HG02763 (cell line): Measurements from ENCODE around the gene NCKAP5.

Experiments used
- ATAC-seq: cut with Tn5 transposase; IDR thresholded peaks from one replicate; pipeline ENCODE4 v1.9.1; 2021; ENCODE audit warnings: mild to moderate bottlenecking, moderate library complexity; ENCODE audit not compliant: unreplicated experiment

The NCKAP5 gene

DNA sequence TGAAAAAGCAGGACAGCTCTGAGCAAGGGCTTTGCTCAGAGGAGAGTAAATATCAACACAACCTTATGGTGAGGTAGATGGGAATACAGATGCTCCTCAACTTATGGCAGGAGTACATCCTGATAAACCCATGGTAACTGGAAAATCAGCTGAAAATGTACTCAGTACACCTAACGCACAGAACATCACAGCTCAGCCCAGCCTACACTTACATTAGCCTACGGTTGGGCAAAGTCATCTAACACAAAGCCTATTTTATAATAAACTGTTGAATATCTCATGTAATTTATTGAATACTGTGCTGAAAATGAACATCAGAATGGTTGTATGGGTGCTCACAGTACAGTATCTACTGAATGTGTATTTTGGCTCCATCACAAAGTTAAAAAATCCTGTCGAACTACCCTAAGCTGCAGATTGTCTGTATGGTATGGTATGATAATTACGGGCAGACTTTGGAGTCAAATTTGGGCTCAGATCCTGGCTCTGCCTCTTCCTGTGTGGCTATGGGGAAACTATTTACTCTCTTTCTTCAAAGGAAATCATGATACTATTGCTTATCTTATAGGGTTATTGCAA lies 778.0 kb downstream of the NCKAP5 start:
- ATAC-seq: no peak

DNA sequence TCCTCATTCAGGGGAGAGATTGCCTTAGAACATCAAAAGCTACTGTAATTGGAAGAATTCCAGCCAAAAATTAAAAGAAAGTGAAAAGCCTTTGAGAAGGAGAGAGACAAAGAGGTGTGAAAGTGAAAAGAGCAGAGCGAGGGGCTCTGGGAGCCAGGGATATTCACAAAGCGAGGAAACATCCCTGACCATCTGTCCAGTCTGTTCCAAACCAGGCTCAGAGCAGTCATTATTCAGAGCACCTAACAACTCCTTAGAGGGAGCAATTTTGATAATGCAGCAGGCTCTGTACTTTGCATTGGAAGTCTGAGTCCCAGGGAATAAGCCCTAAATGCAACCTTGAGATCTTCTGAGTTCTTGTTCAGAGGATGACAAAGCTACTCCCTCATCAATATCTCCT lies 779.2 kb downstream of the NCKAP5 start:
- no peak for ATAC-seq

DNA sequence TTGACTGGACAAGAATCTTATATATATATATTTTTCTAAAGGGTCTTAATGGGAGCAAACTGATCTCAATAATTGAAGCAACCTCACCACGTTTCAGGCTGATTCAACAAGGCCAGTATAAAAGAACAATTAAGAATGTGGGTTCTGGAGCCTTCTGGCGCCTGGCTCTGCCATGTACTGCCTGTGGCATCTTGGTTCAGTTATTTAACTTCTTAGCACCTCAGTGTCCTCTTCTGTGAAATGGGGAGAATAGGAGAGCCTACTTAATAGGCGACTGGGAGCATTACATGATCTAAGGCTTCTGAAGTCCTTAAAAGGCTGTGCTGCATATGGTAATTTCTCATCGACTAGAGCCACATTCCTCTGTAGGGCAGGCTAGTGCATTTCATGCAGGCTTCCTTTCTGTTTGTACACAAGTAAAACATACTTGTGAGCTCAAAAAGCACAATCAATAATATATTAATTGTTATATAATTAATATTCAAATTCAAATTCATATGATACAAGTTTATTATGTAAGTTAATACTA lies 779.9 kb downstream of the NCKAP5 start:
- no peak for ATAC-seq

- no peak for ATAC-seq
Observed at GRCh38 chr2:132783883-132784282, 784.4 kb downstream of the NCKAP5 start.

DNA sequence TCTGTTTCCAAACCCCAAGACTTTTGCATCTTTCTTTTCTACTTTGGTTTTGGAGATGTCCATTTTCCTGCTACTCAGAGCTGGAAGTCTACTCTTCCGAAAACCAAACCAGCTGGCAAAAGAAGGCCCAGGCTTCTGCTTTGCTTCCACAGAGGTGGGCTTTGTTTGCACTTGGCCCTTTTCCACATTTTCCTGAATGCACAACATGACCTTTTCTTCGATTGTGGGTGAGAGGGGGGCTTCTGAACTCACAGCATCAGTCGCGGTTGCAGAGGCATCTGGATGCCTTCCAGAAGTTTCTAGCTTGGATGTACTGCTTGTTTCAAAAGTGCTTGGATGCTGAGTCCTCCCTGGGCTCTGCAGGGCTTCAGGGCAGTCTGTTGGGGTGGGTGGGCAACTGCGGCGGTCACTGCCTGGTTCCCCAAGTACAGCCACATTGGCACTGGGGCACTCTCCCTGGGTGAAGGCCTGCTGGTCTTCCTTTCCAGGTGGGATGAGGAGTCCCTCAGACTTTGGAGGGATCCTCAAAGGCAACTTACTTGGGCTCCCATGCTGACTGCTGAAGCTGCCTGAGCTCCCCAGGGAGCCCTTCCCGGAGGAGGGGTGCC lies 786.0 kb downstream of the NCKAP5 start:
- ATAC-seq: no peak

DNA sequence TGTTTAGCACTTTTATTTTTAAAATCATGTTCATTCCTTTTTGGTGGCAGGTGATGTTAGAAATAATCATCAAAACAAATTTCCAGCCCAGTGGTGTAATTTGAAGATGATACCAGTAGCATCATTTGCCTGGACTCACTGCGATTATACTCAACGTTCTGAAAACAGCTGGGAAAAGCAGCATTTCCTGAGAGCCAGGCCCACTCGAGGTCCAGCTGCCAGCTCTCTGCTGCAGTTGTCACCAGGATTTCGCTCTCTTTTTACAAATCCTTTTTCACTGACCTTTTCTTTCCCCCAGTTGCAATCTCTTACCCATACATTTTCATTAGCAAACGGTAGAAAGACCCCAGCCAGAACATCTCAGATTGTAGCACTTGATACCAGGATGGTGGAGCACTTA lies 787.6 kb downstream of the NCKAP5 start:
- no peak for ATAC-seq

DNA sequence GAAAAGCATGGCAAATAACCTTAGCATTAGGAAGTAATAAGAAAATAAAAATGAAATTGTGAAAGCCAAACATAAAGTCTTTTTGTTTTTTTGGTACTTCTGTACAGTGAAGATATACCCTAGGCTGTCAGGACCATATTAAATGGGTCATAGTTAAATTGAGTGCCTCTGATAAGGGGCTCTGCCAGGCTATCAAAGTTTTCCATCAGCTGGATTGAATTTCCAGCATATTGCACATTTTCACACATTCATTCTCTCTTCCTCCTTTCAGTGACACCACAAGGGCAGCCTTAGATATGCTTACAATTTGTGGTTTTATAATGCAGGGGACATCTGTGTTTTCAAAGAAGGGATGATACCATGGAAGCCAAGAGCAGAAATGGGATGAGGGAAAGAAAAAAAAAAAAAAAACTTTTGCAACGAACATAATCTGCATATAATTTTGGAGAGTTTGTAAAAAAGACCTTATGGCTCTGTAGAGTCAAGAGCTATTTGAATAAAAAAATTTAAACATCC lies 789.0 kb downstream of the NCKAP5 start:
- ATAC-seq: no peak

- ATAC-seq: no peak
Observed at GRCh38 chr2:132776287-132776686, 792.0 kb downstream of the NCKAP5 start.

DNA sequence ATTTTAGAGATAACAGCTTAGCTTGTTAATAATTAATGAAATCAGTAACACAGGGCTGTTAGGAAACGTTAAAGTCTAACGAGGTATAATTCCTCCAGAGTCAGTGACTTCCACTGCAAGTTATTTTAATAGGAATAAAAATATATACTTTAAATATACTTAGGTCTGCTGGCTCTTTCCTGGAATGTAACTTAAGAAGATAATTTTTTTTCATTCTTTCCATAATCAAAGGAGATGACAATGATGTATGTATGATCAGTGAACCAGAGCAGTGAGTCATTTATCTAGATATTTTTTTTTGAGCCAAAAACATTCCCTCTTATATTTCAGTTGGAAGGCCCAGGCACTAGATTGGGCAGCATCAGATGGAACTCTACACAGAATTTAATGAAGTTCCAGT lies 794.1 kb downstream of the NCKAP5 start:
- ATAC-seq: no peak

DNA sequence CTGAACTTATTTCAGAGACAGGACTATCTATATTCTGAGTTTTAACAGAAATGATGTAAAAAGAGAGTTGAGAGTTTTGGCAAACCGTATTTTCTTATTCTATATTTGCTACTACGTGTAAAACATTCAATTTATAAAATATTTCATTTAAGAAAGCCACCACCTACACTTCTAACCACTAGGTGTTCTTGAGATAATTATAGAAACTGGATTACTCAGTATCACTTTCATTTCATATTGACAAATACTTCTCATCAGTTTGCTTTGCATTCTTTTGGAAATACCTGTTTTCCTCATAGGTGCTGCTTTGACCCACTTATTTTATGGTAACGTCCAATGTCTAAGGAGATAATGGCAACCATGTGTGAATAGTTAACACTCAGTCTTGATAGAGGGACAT lies 794.9 kb downstream of the NCKAP5 start:
- ATAC-seq: no peak

DNA sequence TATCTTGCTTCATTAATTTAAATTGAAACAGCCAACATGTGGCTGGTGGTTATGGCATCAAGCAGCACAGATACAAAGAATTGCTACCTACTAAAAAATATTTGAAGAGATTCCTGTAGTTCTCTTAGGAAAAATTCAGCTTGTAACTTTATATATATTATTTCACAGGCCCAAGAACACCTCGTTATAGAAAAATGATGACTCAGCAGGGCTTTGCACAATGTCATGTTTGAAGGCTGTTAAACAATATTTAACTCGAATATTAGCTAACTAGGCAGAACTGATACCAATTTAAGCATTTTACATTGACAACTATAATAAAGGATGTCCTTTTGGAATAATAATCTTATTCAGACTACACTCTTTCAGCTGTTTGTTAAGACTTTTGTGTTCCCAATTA lies 795.9 kb downstream of the NCKAP5 start:
- no peak for ATAC-seq

DNA sequence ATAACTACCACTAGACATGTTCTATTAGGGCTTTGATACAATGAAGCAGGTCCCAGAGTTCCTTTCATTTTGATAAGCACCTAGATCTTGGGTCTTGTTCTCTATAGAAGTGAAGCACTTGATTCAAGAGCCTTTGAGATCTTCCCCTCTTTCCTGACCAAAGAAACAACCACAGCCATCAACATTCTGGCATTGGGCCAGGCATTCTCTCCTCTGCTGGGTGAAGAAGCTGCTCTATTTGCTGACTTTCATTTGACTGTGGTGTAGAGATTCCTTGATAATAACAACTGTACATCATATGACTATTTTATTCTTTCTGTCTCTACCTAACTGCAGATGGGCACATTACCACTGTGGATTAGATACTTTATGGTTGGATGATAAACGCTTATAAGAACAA lies 801.7 kb downstream of the NCKAP5 start:
- ATAC-seq: no peak

- no peak for ATAC-seq
Observed at GRCh38 chr2:132761437-132761836, 806.8 kb downstream of the NCKAP5 start.

DNA sequence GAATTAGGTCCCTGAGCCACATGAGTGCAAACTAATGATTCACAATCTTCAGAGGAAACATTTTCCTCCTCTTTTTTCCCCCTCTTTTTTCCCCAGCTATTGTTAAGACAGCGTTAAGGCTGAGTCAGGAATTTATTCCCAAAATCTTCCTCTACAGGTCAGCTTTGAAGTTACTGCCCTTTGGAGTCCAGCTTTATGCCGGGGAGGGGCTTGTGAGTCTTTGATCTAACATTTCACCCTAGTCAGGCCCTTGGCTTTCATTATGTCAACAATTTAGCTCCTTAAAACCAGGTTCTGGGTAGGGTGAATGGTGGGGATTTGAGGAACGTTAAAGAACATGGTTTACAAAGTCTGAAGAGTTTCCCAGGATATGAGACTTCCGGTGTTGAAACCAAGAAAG lies 807.3 kb downstream of the NCKAP5 start:
- no peak for ATAC-seq

GRCh38 chr2:132760405-132760804 lies 807.9 kb downstream of the NCKAP5 start:
- ATAC-seq: no peak

GRCh38 chr2:132758995-132759394 lies 809.3 kb downstream of the NCKAP5 start:
- no peak for ATAC-seq

GRCh38 chr2:132757676-132758075 lies 810.6 kb downstream of the NCKAP5 start:
- ATAC-seq: no peak

DNA sequence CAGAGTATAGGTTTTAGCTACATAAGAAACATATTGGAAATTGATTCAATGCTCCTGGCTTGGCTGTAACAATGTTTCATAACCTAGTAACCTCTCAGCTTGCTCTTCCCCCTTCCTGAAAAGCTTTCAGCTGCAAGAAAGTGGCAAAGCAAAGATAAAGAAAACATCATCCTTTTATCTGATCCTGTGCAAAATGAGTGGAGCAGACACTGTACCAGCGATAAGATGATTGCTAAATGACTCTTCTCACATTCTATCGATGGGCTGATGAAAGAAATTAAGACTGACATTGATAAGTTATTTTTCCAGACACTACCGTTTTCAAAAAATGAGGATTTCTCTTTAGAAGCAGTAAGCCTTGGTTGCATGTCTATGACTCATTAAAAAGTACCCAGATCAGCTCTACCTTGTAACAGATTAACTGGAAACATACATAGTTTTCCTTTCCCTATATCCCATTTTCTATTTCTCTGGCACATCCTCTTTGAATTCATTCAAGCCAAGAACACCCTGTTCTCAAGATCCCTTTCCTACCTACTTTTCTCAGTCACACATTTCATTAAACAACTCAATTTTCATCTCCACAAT lies 811.2 kb downstream of the NCKAP5 start:
- no peak for ATAC-seq

DNA sequence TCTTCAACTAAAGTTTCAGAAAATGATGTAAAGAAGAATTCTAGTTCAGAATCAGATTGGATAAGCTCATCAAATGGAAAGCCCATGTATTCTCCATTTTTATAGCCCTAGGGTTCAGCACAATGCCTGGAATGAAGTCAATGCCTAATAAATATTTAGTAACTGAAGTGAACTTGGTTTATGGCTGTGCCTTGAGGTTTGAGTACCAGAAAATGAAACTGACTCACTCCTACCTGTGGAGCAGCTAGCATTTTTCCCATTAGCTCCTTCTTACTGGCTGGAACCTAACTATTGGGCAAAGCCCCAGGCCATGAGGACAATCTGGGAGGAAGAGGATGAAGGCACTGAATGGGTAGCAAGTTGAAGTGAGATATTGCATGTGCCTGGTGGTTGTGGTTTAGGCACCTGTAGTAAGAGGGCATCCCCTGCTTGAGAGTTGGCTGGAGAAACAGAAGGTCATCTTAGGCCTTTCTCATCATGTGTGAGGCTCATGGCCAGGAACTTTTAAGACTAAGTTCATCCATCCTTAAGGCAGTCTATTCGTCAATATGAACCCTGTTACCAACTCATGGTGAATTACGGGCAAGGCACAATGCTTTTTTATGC lies 813.3 kb downstream of the NCKAP5 start:
- ATAC-seq: no peak

- ATAC-seq: no peak
Observed at GRCh38 chr2:132754392-132754791, 813.9 kb downstream of the NCKAP5 start.

- no peak for ATAC-seq
Observed at GRCh38 chr2:132752421-132753206, 815.6 kb downstream of the NCKAP5 start.
